HG02884 (cell line): Measurements from ENCODE around the gene GARS1.
A peak's percentile ranks its signal among the peaks of the same experiment; 100 is the strongest.
"Not testable (repeated sequence)": the region's sequence is repeated elsewhere in the genome, so short reads cannot be mapped to it uniquely, and the experiment has no call there.

Experiments used
- ATAC-seq: cut with Tn5 transposase; IDR thresholded peaks from one replicate; pipeline ENCODE4 v1.9.1; 2021; ENCODE audit warnings: mild to moderate bottlenecking, moderate library complexity; ENCODE audit not compliant: unreplicated experiment

Gene GARS1

GRCh38 chr7:30594540-30595435 is at the start of gene GARS1:
GARS1 (plus strand) TSS chr7:30594878; CDS start chr7:30594922, 44 bp downstream.
- peak; percentile 82 for ATAC-seq

- ATAC-seq = no peak
Measured at GRCh38 chr7:30545791-30546555, 48.7 kb upstream of the GARS1 start.

- ATAC-seq = no peak
Measured at GRCh38 chr7:30546596-30546995, 48.1 kb upstream of the GARS1 start.

- no peak for ATAC-seq
Measured at GRCh38 chr7:30548845-30549244, 45.8 kb upstream of the GARS1 start.

- ATAC-seq = no peak
Measured at GRCh38 chr7:30549931-30550493, 44.7 kb upstream of the GARS1 start.

GRCh38 chr7:30552330-30552729 is 42.3 kb upstream of the GARS1 start:
- ATAC-seq = no peak

- ATAC-seq = no peak
Measured at GRCh38 chr7:30553141-30553540, 41.5 kb upstream of the GARS1 start.

- ATAC-seq = no peak
Measured at GRCh38 chr7:30553546-30553945, 41.1 kb upstream of the GARS1 start.

GRCh38 chr7:30555525-30555924 is 39.2 kb upstream of the GARS1 start:
- no peak for ATAC-seq

- ATAC-seq = no peak
Measured at GRCh38 chr7:30556840-30557239, 37.8 kb upstream of the GARS1 start.

GRCh38 chr7:30557245-30557644 is 37.4 kb upstream of the GARS1 start:
- no peak for ATAC-seq

GRCh38 chr7:30559611-30560010 is 35.1 kb upstream of the GARS1 start:
- no peak for ATAC-seq

GRCh38 chr7:30561389-30561788 is 33.3 kb upstream of the GARS1 start:
- no peak for ATAC-seq

GRCh38 chr7:30562498-30562897 is 32.2 kb upstream of the GARS1 start:
- no peak for ATAC-seq

GRCh38 chr7:30562909-30563308 is 31.8 kb upstream of the GARS1 start:
- no peak for ATAC-seq

GRCh38 chr7:30563326-30563942 is 31.2 kb upstream of the GARS1 start:
- ATAC-seq = no peak

GRCh38 chr7:30564243-30564892 is 30.3 kb upstream of the GARS1 start:
- ATAC-seq = peak; percentile 85

GRCh38 chr7:30566596-30566995 is 28.1 kb upstream of the GARS1 start:
- no peak for ATAC-seq

- no peak for ATAC-seq
Measured at GRCh38 chr7:30567081-30567480, 27.6 kb upstream of the GARS1 start.

GRCh38 chr7:30570238-30570637 is 24.4 kb upstream of the GARS1 start:
- ATAC-seq = not testable (repeated sequence)
